Panc1 (cell line): ENCODE measurements around the gene FAM20A.

ENCODE experiments used
- CTCF ChIP-seq: fragments of 450-650 bp; IDR thresholded peaks from 2 replicates; pipeline ENCODE4 v1.5.1; 2017; ENCODE audit warnings: mild to moderate bottlenecking
- TCF7L2 ChIP-seq: IDR thresholded peaks from 2 replicates; pipeline ENCODE4 v1.6.1; 2011; ENCODE audit warnings: mild to moderate bottlenecking, low read depth, low read length, inconsistent platforms

GRCh38 chr17:68587026-68587425 lies 14.1 kb downstream of the FAM20A start:
- TF ChIP-seq CTCF (no peak), TCF7L2 (no peak)
